Neuronal stem cell (in vitro differentiated cells): ENCODE results near the gene PKIB.

ENCODE experiments used
- DNase-seq: peaks from one replicate; pipeline ENCODE4 v3.0.0-alpha.2; 2013; ENCODE audit warnings: low spot score
- H2AFZ ChIP-seq: one replicate; pipeline ENCODE4 v1.6.1; 2013; ENCODE audit warnings: mild to moderate bottlenecking, low read length, inconsistent platforms
- H2AK5ac ChIP-seq: 2 replicates; pipeline ENCODE4 v1.6.1; 2013; ENCODE audit warnings: low read depth, mild to moderate bottlenecking, inconsistent platforms, low read length, moderate library complexity, mixed read lengths
- H2BK120ac ChIP-seq: 2 replicates; pipeline ENCODE4 v1.6.1; 2013; ENCODE audit warnings: low read depth, mild to moderate bottlenecking, inconsistent platforms, low read length, moderate library complexity, mixed read lengths
- H2BK12ac ChIP-seq: one replicate; pipeline ENCODE4 v1.6.1; 2013; ENCODE audit warnings: low read length, inconsistent platforms
- H2BK15ac ChIP-seq: 2 replicates; pipeline ENCODE4 v1.6.1; 2013; ENCODE audit warnings: mild to moderate bottlenecking, low read length, inconsistent platforms, mixed read lengths
- H2BK5ac ChIP-seq: one replicate; pipeline ENCODE4 v1.6.1; 2013; ENCODE audit warnings: inconsistent platforms, mild to moderate bottlenecking, low read length, moderate library complexity
- H3K14ac ChIP-seq: one replicate; pipeline ENCODE4 v1.6.1; 2013; ENCODE audit warnings: low read length, inconsistent platforms
- H3K18ac ChIP-seq: 2 replicates; pipeline ENCODE4 v1.6.1; 2013; ENCODE audit warnings: low read length, inconsistent platforms
- H3K23ac ChIP-seq: 2 replicates; pipeline ENCODE4 v1.6.1; 2013; ENCODE audit warnings: low read depth, mild to moderate bottlenecking, mixed read lengths, low read length, inconsistent platforms; ENCODE audit not compliant: poor library complexity
- H3K27ac ChIP-seq: replicated peaks from 3 replicates; pipeline ENCODE4 v1.5.1; 2013; ENCODE audit warnings: low read length, inconsistent platforms
- H3K27me3 ChIP-seq, 3 experiments: 2 replicates each; pipeline ENCODE4 v1.6.1; 2013; ENCODE audit warnings: low read length in 3 of 3, mild to moderate bottlenecking in 2 of 3, inconsistent platforms in 1 of 3, low read depth in 1 of 3, mixed read lengths in 1 of 3, moderate library complexity in 1 of 3; ENCODE audit not compliant: control insufficient read depth in 3 of 3, insufficient read depth in 3 of 3
- H3K36me3 ChIP-seq, 2 donors: replicated peaks in 1 of 2; 2 replicates each; pipeline ENCODE4 v1.6.1; 2013; ENCODE audit warnings: low read length in 2 of 2; ENCODE audit not compliant: control insufficient read depth in 2 of 2, insufficient read depth in 2 of 2
- H3K4ac ChIP-seq: 2 replicates; pipeline ENCODE4 v1.6.1; 2013; ENCODE audit warnings: inconsistent platforms, mild to moderate bottlenecking, low read length, moderate library complexity
- H3K4me1 ChIP-seq, 2 donors: 1 replicate in 1 of 2; 2 replicates in 1 of 2; pipeline ENCODE4 v1.6.1; 2013; ENCODE audit warnings: low read length in 2 of 2, low read depth in 1 of 2; ENCODE audit not compliant: control insufficient read depth in 2 of 2, insufficient read depth in 1 of 2
- H3K4me2 ChIP-seq: one replicate; pipeline ENCODE4 v1.6.1; 2013; ENCODE audit warnings: mild to moderate bottlenecking, low read length, inconsistent platforms; ENCODE audit not compliant: insufficient read depth, poor library complexity, severe bottlenecking
- H3K4me3 ChIP-seq, 2 donors: 2 replicates each; pipeline ENCODE4 v1.5.1; 2013; ENCODE audit warnings: low read length in 2 of 2, mild to moderate bottlenecking in 2 of 2, inconsistent platforms in 1 of 2, moderate library complexity in 1 of 2
- H3K79me1 ChIP-seq: one replicate; pipeline ENCODE4 v1.6.1; 2013; ENCODE audit warnings: low read depth, mild to moderate bottlenecking, inconsistent platforms, low read length, moderate library complexity
- H3K9ac ChIP-seq: one replicate; pipeline ENCODE4 v1.6.1; 2013; ENCODE audit warnings: mild to moderate bottlenecking, low read depth, low read length, inconsistent platforms; ENCODE audit not compliant: poor library complexity
- H3K9me3 ChIP-seq, 2 donors: replicated peaks in 1 of 2; 2 replicates each; pipeline versions ENCODE3 to v1.6.1; 2013; ENCODE audit warnings: low read length in 2 of 2, mild to moderate bottlenecking in 2 of 2, inconsistent platforms in 1 of 2, low read depth in 1 of 2, mixed read lengths in 1 of 2, moderate library complexity in 1 of 2; ENCODE audit not compliant: control insufficient read depth in 2 of 2, insufficient read depth in 1 of 2
- H4K8ac ChIP-seq: one replicate; pipeline ENCODE4 v1.6.1; 2013; ENCODE audit warnings: low read depth, mild to moderate bottlenecking, inconsistent platforms, low read length, moderate library complexity
- H4K91ac ChIP-seq: one replicate; pipeline ENCODE4 v1.6.1; 2013; ENCODE audit warnings: low read length, low read depth, mild to moderate bottlenecking, inconsistent platforms; ENCODE audit not compliant: poor library complexity
- WGBS, 2 donors: extraction: QIAGEN DNeasy Blood & Tissue Kit; methylation state at CpG; one replicate each; pipeline ENCODE4 v1.1.7; 2013; ENCODE audit warnings: missing lambda C conversion rate in 2 of 2, mixed read lengths in 1 of 2; ENCODE audit not compliant: insufficient read length in 2 of 2, insufficient replicate concordance in 1 of 2; ENCODE audit errors: extremely low coverage in 2 of 2; 5-methylcytosine and 5-hydroxymethylcytosine counted together

PKIB gene

DNA sequence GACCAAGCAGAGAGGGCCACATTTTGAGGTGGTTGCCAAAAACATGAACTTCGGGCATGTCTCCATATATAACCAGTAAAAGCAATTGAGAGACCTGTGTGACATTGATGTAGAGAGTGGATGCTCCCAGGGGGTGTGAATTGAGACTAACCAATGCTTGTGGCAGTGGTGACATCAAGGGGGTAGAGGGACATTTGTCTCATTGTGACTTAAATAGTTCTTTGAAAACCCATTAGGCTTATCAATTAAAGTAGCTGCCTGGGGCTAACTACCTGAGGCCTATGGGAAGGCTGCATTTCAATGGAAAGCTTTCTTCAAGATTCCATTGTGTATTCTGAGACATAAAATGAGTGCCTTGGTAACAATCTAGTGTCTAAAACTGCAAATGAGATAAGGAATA is 87.3 kb downstream of the PKIB start:
- no peaks in the 10 kb centered on the region for H3K27me3 ChIP-seq
- no peak overlapping the region for H3K27ac ChIP-seq

DNA sequence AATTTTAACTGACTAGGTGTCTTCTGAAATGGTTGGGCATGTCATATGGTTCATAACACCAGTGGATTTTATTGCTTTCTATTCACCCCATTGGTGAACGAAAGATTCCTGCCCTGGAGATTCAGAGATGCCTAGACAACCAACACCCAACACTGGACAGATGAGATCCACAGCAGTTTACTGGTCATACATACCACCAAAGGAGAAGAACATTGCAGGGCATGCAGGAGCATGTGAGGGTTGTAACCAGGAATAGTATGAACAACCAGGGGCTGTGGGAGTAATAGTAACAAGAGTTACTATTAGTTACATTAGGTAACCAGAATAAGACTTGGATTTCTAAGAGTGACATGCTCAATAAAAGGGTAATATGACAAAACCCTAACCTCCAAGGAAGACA is 91.5 kb downstream of the PKIB start:
- no peak overlapping the region for H3K4me3 ChIP-seq
- H3K27me3 ChIP-seq, result no peaks in the 10 kb centered on the region
- no peak overlapping the region for H3K4me2 ChIP-seq
- no peak for DNase-seq
- no peak overlapping the region for H2BK120ac ChIP-seq
- H2BK12ac ChIP-seq, result no peak overlapping the region
- H3K27ac ChIP-seq, result no peak overlapping the region
- no peaks in the 10 kb centered on the region for H3K36me3 ChIP-seq
- no CpG with 5 or more reads among the region's 1 CpG for WGBS, 2 donors
- H2AFZ ChIP-seq, result no peak overlapping the region
- H3K4ac ChIP-seq, result no peak overlapping the region
- no peak overlapping the region for H3K18ac ChIP-seq
- H2BK15ac ChIP-seq, result no peak overlapping the region
- no peak overlapping the region for H4K8ac ChIP-seq
- H3K23ac ChIP-seq, result no peak overlapping the region
- H3K9me3 ChIP-seq, result no peaks in the 10 kb centered on the region
- H3K4me1 ChIP-seq, result no peaks in the 10 kb centered on the region
- no peak overlapping the region for H2AK5ac ChIP-seq
- H3K79me1 ChIP-seq, result no peaks in the 10 kb centered on the region
- H2BK5ac ChIP-seq, result no peak overlapping the region
- no peak overlapping the region for H3K9ac ChIP-seq
- H4K91ac ChIP-seq, result no peak overlapping the region
- H3K14ac ChIP-seq, result no peak overlapping the region

More for the DNA sequence above, 87.3 kb downstream of the PKIB start:
- Histone ChIP-seq H3K23ac (no peak overlapping the region), H3K18ac (no peak overlapping the region), H2BK5ac (no peak overlapping the region), H2AK5ac (no peak overlapping the region), H3K4me2 (no peak overlapping the region), H2AFZ (no peak overlapping the region), H3K14ac (no peak overlapping the region), H4K8ac (no peak overlapping the region), H2BK12ac (no peak overlapping the region), H3K4ac (no peak overlapping the region), H3K36me3 (no peaks in the 10 kb centered on the region), H4K91ac (no peak overlapping the region), H2BK120ac (no peak overlapping the region), H3K9ac (no peak overlapping the region), H3K9me3 (no peaks in the 10 kb centered on the region), H3K4me1 (no peaks in the 10 kb centered on the region), H3K79me1 (no peaks in the 10 kb centered on the region), H2BK15ac (no peak overlapping the region), H3K4me3 (no peak overlapping the region)
- no peak for DNase-seq
- WGBS, 2 donors, result no CpG with 5 or more reads among the region's 1 CpG

DNA sequence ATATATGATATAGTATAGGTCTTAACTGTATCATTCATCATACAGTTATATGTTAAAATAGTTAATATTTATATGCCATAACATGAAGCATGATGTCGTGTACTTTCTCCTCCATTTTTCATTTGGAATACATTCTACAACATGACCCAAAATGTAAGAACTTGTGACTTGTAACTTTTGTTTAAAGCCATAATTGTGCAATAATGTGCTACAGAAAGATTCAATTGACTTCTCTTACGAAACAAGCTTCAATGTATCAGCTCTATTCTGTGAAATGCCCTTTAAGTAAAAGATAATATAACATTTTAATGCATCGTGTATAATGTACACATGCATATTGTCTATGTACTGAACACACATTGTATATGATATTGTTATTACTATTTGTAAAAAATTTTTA is 92.6 kb downstream of the PKIB start:
- H3K79me1 ChIP-seq, result no peaks in the 10 kb centered on the region
- WGBS, 2 donors, result no CpG with 5 or more reads among the region's 3 CpGs
- no peak overlapping the region for H3K14ac ChIP-seq
- H3K18ac ChIP-seq, result no peak overlapping the region
- no peak for DNase-seq
- H2BK12ac ChIP-seq, result no peak overlapping the region
- H4K8ac ChIP-seq, result no peak overlapping the region
- H2BK120ac ChIP-seq, result no peak overlapping the region
- no peak overlapping the region for H2AK5ac ChIP-seq
- no peaks in the 10 kb centered on the region for H3K4me1 ChIP-seq
- H4K91ac ChIP-seq, result no peak overlapping the region
- H3K27me3 ChIP-seq, result no peaks in the 10 kb centered on the region
- no peak overlapping the region for H3K4me2 ChIP-seq
- no peak overlapping the region for H2AFZ ChIP-seq
- no peak overlapping the region for H3K9ac ChIP-seq
- H3K4ac ChIP-seq, result no peak overlapping the region
- no peak overlapping the region for H3K23ac ChIP-seq
- no peaks in the 10 kb centered on the region for H3K36me3 ChIP-seq
- no peaks in the 10 kb centered on the region for H3K9me3 ChIP-seq
- no peak overlapping the region for H2BK5ac ChIP-seq
- no peak overlapping the region for H2BK15ac ChIP-seq
- no peak overlapping the region for H3K4me3 ChIP-seq
- no peak overlapping the region for H3K27ac ChIP-seq

DNA sequence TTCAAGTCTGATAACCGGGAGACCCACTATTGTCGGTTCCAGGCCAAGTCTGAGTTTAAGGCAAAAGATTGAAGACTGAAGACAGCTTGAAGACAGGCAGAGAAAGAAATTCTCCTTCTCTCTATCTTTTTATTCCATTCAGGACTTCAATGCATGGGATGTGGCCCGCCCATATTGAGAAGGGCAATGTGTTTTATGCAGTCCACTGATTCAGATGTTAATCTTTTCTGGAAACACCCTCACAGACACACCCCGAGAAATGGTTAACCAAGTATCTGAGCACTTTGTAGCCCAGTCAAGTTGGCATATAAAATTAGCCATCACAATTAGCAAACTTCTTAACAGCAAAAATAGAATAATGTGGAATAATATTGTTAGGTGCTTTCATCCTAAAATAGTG is 93.9 kb downstream of the PKIB start:
- no CpG with 5 or more reads among the region's 4 CpGs for WGBS, 2 donors
- Histone ChIP-seq H3K14ac (no peak overlapping the region), H3K4me2 (no peak overlapping the region), H3K79me1 (no peaks in the 10 kb centered on the region), H2BK12ac (no peak overlapping the region), H4K91ac (no peak overlapping the region), H2AK5ac (no peak overlapping the region), H2AFZ (no peak overlapping the region), H4K8ac (no peak overlapping the region), H3K9me3 (no peaks in the 10 kb centered on the region), H3K4ac (no peak overlapping the region), H3K18ac (no peak overlapping the region), H3K4me3 (no peak overlapping the region), H3K23ac (no peak overlapping the region), H3K4me1 (no peaks in the 10 kb centered on the region), H3K9ac (no peak overlapping the region), H2BK120ac (no peak overlapping the region), H3K27me3 (no peaks in the 10 kb centered on the region), H3K27ac (no peak overlapping the region), H2BK15ac (no peak overlapping the region), H2BK5ac (no peak overlapping the region), H3K36me3 (no peaks in the 10 kb centered on the region)
- no peak for DNase-seq
